NOMO-1 (cell line): ENCODE results near the gene ARNT2.
"Not testable (repeated sequence)": the region's sequence is repeated elsewhere in the genome, so short reads cannot be mapped to it uniquely, and the experiment has no call there.

ENCODE experiments used
- DNase-seq, 2 experiments: peaks; one replicate each; lab custom pipeline; 2025; ENCODE audit not compliant: unreplicated experiment in 2 of 2; lab: John Stamatoyannopoulos, UW

The ARNT2 gene

GRCh38 chr15:80509800-80510199 is 105.6 kb downstream of the ARNT2 start:
- DNase-seq = no peak

GRCh38 chr15:80510985-80511384 is 106.8 kb downstream of the ARNT2 start:
- DNase-seq = not testable (repeated sequence)

- DNase-seq = no peak
These were observed 108.8 kb downstream of the ARNT2 start for GRCh38 chr15:80512726-80513660.

DNA sequence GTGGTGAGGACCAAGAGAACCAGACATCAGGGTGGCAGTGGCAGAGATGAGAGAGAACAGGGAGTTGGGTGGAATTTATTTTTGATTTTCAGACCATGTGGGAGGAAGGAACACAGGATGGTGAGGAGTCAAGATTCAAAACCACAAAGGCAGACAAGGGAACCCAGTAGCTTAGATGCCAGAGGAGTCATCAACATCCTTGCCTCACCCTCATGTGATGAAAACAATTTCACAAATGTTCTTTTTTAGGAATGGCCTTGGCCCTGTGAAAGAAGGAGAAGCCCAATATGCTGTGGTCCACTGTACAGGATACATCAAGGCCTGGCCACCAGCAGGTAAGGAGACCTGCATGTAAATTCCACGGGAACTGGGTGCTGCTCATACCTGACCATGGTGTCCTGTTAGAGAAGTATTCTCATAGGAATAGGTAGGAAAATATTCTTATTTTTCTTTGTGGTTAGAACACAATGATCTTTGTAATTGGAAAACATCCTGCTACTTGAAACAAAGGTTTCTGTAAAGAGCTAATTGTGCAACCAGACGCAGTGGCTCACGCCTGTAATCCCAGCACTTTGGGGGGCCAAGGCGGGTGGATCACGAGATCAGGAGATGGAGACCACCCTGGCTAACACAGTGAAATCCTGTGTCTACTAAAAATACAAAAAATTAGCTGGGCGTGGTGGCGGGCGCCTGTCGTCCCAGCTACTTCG is 110.0 kb downstream of the ARNT2 start:
- DNase-seq = no peak

DNA sequence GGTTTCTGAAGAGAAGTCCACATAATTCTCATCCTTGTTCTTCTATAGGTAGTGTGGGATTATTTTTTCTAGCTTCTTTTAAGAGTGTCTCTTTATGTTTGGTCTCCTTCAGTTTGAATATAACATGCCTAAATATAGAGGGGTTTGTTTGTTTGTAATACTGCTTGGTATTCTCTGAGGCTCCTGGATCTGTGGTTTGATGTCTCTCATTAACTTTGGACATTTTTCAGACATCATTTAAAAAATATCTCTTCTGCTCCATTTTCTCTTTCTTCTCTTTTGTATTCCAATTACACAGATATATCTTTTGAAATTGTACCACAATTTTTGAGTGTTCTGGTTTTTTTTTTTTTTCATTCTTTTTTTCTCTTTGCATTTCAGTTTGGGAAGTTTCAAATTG is 113.1 kb downstream of the ARNT2 start:
- DNase-seq = no peak

DNA sequence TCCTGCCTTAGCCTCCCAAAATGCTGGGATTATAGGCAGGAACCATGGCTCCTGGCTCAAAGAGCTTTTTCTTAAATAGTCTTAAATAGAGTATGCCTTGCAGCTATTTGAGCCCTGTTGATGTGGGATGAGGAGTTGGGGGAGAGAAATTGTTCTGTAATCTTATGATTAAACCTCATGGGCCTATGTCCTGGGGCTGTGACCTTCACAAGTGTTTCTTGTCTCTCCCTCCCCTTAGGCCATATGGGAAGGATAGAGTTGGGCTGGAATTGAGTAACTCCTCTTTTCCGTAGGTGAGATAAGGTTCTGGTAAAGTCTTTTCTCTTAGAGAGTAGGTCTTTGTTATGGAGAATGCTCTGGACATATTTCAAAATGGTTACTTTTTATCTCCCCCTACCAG is 114.3 kb downstream of the ARNT2 start:
- no peak for DNase-seq

DNA sequence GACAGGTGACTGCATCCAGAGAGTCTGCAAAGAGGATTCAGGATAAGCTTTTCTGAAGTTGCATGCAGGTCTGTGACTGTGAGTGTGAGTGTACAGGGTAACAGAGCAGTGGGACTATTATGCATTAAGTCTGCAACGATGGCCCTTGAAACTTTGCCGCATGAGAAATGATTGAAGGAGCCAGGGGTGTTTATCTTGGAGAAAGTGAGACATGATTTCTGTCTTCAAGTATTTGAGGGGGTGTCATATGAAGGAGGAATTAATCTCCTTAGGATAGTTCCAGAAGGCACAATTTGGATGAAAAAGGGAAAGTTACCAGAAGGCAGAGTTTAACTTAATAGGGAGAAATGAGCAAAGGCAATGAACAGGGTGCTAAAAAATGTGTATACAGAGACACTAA is 119.6 kb downstream of the ARNT2 start:
- no peak for DNase-seq

DNA sequence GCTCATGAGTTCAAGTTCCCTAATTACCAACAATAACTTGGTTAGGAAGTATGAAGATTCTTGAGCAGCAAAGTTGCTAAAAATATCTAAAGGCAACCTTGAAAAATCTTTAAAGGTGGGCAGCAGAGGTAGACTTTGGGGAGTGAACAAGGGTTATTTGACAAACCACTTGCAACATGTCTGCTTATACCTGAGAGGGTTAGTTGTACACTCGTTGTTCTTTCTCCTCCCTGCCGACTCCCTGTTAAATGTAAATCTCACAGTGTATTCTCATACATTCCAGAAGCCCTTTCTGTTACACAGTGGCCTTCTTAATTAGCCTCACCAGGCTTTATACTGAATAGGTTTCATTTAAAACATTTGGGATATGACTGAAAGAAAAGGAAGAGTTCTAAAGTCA is 121.7 kb downstream of the ARNT2 start:
- no peak for DNase-seq

GRCh38 chr15:80526556-80527340 is 122.6 kb downstream of the ARNT2 start:
- DNase-seq = no peak

- DNase-seq = no peak
These were observed 123.2 kb downstream of the ARNT2 start for GRCh38 chr15:80527406-80527805.

DNA sequence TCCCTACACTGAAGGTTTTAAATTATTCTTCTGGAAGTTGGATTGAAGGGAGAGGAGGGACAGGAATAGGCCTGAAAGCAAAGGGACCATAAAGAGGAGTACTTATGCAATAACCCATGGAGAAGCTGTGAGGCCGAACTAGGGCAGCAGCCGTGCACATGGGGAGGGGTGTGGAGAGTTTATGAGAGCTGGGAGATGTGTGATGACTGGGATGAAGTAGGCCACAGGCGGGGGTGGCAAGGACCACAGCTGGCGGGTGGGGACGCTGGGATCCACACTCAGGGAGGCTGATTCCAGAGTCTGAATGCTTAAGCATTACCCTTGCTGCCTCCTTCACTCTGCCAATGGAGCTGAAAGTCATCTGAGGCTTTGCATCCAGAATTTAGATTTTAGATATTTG is 123.8 kb downstream of the ARNT2 start:
- DNase-seq = no peak

DNA sequence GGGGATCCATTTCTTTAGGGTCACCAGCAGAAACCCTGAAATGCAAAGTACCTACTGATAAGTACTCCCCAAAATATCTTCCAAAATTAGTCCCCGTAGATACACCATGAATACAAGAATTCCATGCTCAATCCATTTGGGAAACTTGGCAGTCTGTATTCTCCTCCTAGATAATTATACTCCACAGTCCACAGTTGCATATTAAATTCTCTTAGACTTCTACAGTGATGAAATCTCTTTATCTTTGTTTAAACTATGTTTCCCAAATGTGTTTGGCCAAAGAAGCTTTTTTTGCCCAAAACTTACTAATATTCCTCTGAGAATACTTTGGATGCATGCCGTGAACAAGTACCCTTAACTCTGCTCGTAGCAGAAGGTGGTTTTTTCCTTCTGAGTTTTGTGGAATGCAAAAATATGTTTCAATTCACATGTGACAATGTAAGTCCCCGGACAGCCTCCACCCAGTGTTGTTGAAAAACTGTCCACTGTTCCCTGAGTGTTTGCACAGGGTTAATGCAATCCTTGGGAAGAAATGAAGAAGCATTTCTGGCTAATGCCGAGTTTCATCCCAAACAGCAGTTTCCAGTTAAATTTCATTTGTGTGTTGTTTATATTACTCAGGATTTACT is 126.7 kb downstream of the ARNT2 start:
- no peak for DNase-seq

DNA sequence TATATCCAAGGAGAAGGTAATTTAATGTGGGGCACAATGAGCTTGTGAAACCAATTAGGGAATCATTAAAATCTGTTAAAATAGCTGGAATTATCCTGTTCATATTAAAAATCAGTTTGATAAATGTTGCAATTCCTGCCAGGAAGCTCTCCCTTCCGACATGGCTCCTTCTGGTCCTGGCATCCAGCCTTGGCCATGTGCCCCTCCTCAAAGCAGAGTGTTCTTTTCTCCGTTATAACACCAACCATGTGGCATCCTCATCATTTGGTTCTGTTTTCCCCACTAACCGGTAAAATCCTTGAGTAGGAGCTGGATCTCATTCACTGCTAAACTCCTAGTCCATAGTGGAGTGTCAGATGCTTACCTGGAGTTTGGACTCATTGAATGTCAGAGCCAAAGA is 127.2 kb downstream of the ARNT2 start:
- no peak for DNase-seq

- DNase-seq = no peak
These were observed 127.6 kb downstream of the ARNT2 start for GRCh38 chr15:80531796-80532195.

DNA sequence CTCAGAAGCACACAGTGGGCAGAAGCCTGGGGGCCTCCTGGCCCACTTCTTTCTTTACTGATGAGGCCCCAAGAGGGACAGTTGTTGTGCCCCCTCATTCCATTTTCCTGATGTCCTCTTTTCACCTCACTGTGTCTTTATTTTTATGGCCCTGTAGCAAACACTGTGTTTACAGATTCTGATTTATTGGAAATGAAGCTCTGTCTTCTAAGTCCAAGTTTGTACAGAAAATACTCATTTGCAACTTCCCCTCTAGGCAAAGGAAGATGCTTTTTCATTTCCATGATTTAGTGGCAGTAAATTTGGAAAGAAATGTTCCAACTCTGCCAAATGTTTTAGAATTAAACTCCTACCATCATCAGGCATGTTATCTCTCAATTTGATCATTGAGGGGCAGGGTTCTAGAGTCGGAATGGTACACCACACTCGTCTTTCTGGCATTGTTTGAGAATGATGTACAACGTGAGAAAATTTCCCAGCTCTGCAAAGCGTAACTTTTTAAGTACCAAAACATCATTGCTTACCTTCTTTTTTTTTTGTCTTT is 129.7 kb downstream of the ARNT2 start:
- no peak for DNase-seq

GRCh38 chr15:80536231-80536630 is 132.0 kb downstream of the ARNT2 start:
- no peak for DNase-seq

- DNase-seq = no peak
These were observed 132.5 kb downstream of the ARNT2 start for GRCh38 chr15:80536716-80537115.

DNA sequence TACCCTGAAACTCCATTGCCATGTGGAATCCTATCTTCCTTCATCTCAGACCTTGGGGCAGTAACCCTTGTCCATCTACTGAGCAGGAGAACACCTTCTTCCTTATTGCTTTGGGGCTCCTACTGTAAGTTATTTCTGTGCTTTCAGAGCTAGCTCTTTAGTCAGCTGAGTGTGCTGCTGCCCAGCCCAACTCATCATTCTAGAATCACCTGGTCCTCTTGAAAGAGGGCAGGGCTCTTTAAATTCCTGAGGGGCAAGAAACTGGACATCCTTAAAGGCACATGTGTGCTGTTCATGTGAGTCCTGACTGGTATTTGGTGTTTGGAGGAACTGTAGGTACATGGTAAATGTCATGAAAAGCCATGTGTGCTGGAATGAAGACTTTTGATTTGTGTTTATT is 140.9 kb downstream of the ARNT2 start:
- DNase-seq = no peak

DNA sequence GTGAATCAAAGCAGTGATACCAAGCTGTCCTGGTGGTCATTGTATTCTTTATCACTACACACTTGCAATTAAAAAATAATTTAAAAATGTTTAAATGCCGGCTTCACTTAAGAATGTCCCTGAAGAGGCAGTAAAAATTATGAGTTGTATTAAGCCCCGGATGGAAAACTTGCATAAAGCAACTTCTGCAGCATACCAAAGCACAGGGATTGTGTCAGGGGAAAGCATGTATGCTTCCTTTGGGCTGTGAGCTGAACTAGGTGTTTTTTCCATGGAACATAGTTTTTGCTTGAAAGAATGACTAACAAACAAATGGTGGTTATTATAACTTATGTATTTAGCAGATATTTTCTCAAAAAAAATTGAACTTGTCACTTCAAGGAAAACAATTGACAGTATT is 143.1 kb downstream of the ARNT2 start:
- DNase-seq = no peak

DNA sequence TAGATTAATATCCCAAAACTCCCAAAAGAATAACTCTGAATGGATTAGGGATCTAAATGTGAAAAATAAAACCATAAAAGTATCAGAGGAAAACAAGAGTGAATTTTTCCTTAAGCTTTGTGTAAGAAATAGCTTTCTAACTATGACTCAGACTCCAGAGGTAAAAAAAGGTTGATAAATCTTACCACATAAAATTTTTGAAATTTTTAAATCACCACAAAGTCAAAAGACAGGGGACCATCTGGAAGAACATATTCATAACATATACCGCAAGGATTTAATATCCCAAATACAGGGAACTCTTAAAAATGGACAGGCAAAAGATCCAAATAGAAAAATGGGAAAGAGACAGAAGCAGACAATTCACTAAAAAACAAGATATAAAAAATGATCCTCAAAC is 145.0 kb downstream of the ARNT2 start:
- no peak for DNase-seq

- DNase-seq = no peak
These were observed 145.5 kb downstream of the ARNT2 start for GRCh38 chr15:80549654-80550053.
